Brain microvascular endothelial cell (primary cell): ENCODE measurements around the gene GCH1.

Experiments used
- DNase-seq: peaks from one replicate; pipeline ENCODE4 v3.0.0-alpha.2; 2020
- H3K27ac ChIP-seq: fragments of 250-450 bp; sonication (Bioruptor Pico); 2 replicates; pipeline ENCODE4 v1.5.1; 2020; ENCODE audit warnings: mild to moderate bottlenecking, moderate library complexity
- H3K27me3 ChIP-seq: fragments of 250-450 bp; sonication (Bioruptor Pico); replicated peaks from 2 replicates; pipeline ENCODE4 v1.5.1; 2020; ENCODE audit warnings: mild to moderate bottlenecking
- H3K36me3 ChIP-seq: fragments of 250-450 bp; sonication (Bioruptor Pico); replicated peaks from 2 replicates; pipeline ENCODE4 v1.5.1; 2020; ENCODE audit warnings: mild to moderate bottlenecking
- H3K4me3 ChIP-seq: 2 replicates; pipeline ENCODE4 v1.5.1; 2011; ENCODE audit warnings: low read depth, mild to moderate bottlenecking, control low read depth, low read length, moderate library complexity
- in situ Hi-C: cut with HindIII; loops from 2 replicates; pipeline ENCODE4 v1.10.0; 2017; ENCODE audit warnings: low sequenced_read_pairs, low pct_ligation_motif_present
- TF ChIP-seq, protein P1 (sequence below): IDR thresholded peaks from 2 replicates; pipeline ENCODE4 v1.5.1; 2011; ENCODE audit warnings: low read depth, mild to moderate bottlenecking, moderate library complexity, low read length, control low read depth, inconsistent platforms; ENCODE audit errors: missing control alignments

GCH1 gene

DNA sequence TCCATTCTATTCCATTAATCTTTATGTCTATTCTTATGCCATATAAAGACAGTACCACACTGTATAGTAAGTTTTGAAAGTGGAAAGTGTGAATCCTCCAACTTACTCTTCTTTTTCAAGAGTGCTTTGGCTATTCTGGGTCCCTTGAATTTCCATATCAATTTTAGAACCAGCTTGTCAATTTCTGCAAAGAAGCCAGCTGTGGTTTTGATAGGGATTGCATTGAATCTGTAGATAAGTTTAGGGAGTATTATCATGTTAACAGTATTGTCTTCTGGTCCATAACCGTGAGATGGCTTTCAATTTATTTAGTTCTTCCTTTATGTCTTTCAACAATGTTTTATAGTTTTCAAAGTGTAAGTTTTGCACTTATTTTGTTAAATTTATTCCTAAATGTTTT, 34.2 kb upstream of the GCH1 start:
- Histone ChIP-seq H3K27ac (no peak overlapping the region), H3K27me3 (no peaks in the 10 kb centered on the region), H3K4me3 (no peak overlapping the region), H3K36me3 (no peaks in the 10 kb centered on the region)
- no peak for DNase-seq
- in situ Hi-C loops: no loop called here
- TF ChIP-seq, protein P1, sequence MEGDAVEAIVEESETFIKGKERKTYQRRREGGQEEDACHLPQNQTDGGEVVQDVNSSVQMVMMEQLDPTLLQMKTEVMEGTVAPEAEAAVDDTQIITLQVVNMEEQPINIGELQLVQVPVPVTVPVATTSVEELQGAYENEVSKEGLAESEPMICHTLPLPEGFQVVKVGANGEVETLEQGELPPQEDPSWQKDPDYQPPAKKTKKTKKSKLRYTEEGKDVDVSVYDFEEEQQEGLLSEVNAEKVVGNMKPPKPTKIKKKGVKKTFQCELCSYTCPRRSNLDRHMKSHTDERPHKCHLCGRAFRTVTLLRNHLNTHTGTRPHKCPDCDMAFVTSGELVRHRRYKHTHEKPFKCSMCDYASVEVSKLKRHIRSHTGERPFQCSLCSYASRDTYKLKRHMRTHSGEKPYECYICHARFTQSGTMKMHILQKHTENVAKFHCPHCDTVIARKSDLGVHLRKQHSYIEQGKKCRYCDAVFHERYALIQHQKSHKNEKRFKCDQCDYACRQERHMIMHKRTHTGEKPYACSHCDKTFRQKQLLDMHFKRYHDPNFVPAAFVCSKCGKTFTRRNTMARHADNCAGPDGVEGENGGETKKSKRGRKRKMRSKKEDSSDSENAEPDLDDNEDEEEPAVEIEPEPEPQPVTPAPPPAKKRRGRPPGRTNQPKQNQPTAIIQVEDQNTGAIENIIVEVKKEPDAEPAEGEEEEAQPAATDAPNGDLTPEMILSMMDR: no peak

DNA sequence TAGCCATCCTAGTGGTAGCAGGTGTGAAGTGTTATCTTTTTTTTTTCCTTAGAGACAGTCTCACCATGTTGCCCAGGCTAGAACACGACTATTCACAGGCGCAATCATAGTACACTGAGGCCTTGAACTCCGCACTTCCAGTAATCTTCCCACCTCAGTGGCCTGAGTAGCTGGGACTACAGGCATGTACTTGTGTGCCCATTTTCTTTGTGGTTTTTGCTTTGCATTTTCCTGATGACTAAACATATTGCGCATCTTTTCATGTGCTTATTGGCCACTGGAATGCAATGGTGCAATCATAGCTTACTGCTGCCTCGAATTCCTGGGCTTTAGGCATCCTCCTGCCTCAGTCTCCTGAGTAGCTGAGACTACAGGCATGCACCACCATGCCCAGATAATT, 33.3 kb upstream of the GCH1 start:
- H3K27me3 ChIP-seq: no peaks in the 10 kb centered on the region
- H3K4me3 ChIP-seq: no peak overlapping the region
- TF ChIP-seq, protein P1: no peak
- in situ Hi-C loops: no loop called here
- no peak overlapping the region for H3K27ac ChIP-seq
- peak; percentile 11 for DNase-seq
- no peaks in the 10 kb centered on the region for H3K36me3 ChIP-seq

DNA sequence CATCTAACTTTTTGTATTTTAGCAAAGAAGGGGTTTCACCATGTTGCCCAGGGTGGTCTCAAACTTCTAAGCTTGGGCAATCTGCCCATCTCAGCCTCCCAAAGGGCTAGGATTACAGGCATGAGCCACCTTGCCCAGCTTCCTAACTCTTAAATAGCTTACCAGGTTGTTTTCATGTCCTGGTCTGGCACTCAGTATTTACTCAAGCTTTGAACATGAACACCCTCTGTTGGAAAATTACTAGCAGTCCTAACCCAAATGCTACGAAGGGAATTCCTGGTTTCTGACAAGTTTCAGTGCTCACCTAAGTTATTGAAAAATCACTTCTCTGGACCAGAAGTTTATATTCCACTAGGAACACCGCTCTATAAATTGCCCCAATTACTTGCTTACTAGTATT, 32.5 kb upstream of the GCH1 start:
- no peak for DNase-seq
- in situ Hi-C loops: no loop called here
- no peak overlapping the region for H3K4me3 ChIP-seq

DNA sequence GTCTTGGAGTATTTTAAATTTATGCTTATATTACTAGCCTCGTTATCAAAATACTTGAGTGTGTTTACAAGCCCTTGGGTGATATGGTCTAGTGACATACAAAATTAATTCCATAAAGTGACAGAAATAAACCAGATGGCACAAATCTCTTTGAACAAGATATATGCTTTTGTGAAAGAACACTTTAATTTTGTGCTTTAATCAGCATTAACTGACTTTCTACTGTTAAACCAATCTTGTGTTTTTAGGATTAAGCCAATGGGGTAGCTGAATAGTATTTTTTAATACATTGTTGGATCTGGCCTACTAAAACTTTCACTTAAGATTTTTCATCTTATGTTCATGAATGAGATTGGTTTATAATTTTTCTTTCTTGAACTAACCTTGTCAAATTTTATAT, 30.4 kb upstream of the GCH1 start:
- in situ Hi-C loops: no loop called here
- no peak overlapping the region for H3K27ac ChIP-seq
- no peak overlapping the region for H3K4me3 ChIP-seq
- H3K27me3 ChIP-seq: no peaks in the 10 kb centered on the region
- TF ChIP-seq, protein P1: no peak
- DNase-seq: no peak
- no peaks in the 10 kb centered on the region for H3K36me3 ChIP-seq

More for the DNA sequence above, 32.5 kb upstream of the GCH1 start:
- TF ChIP-seq, protein P1: no peak
- Histone ChIP-seq H3K36me3 (no peaks in the 10 kb centered on the region), H3K27me3 (no peaks in the 10 kb centered on the region), H3K27ac (no peak overlapping the region)

DNA sequence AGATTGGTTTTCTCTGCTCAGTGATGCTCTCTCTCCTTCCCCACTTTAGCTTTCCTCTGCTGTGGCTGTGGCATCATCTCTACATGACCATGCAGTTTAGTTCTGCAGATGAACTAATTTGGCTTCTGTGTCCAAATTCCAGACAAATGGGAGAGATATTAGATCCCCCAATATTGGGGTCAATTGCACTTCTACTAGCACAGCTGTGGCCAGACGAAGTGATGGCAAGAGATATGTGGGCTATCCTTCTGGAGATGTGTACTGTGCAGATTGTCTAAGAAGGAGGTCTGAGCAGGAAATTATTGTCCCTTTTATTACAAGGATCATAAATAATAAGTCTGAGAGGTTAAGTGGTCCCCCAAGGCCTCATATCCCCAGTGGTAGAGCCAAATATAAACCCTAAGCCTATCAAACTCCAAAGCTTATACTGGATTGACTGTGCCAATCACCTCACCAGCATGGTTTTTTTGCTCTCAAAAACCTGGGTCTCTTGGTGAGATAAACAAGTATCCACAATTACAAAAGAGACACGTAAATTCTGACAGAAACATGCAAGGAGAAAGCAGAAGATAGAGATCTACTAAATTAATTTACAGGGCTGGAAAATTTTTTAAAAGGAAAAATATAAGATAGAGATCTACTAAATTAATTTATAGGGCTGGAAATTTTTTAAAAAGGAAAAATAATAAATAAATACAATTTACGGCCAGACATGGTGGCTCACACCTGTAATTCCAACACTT, 29.1 kb upstream of the GCH1 start:
- in situ Hi-C loops: no loop called here
- H3K27ac ChIP-seq: no peak overlapping the region
- H3K4me3 ChIP-seq: no peak overlapping the region
- H3K36me3 ChIP-seq: no peaks in the 10 kb centered on the region
- H3K27me3 ChIP-seq: no peaks in the 10 kb centered on the region
- TF ChIP-seq, protein P1: no peak
- DNase-seq: no peak

DNA sequence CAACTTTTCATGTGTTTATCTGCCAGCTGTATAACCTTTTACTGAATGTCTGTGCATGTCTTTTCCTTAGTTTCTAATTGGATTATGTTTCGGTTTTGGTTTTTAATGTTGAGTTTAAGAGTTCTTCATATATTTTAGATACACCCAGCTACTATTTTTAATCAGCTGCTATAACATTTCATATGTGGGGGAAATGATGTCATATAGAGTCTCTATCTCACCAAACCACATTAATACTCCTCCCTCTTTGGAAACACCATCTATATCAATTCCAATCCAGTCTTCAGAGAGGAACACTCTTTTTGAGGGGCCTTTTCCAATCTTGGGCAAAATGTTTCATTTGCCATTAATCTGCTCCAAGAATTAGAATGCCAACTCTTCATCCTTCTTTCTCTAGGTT, 28.5 kb upstream of the GCH1 start:
- no peaks in the 10 kb centered on the region for H3K27me3 ChIP-seq
- no peak overlapping the region for H3K27ac ChIP-seq
- no peak for DNase-seq
- no peaks in the 10 kb centered on the region for H3K36me3 ChIP-seq
- in situ Hi-C loops: no loop called here
- no peak overlapping the region for H3K4me3 ChIP-seq
- TF ChIP-seq, protein P1: no peak
